ENCODE results near the gene EPOP. TPM values are rescaled to one million over a fixed set of nuclear protein-coding genes. Genes with fewer than 3 reads are reported as not detected.

Gene EPOP
- total and polyA plus RNA-seq, 4 donors: 0.32 to 1.9 (median 1.1) TPM

GRCh38 chr17:38660097-38661025 is 14.4 kb downstream of the EPOP start (continued):
- no peak for TF ChIP-seq REST (IDR thresholded peaks at IDR 0.05)
- TF ChIP-seq JUND (IDR thresholded peaks at IDR 0.05): no peak
- no peak for TF ChIP-seq HNF4A (conservative IDR thresholded peaks at IDR 0.05)
- TF ChIP-seq SP1 (IDR thresholded peaks at IDR 0.05): no peak

GRCh38 chr17:38659415-38659814 is 15.3 kb downstream of the EPOP start:
- H3K4me1 ChIP-seq (ENCODE audit: control insufficient read depth in 4 of 4, insufficient read depth in 4 of 4, low read length in 3 of 4): no peaks in the 10 kb centered on the region
- H3K9ac ChIP-seq (ENCODE audit: low read depth in 1 of 2, low read length in 2 of 2): no peak overlapping the region
- no peak for DNase-seq (ENCODE audit: low spot score)
- H3K36me3 ChIP-seq (ENCODE audit: control insufficient read depth in 4 of 4, insufficient read depth in 3 of 4, low read depth in 1 of 4, low read length in 3 of 4): no peaks in the 10 kb centered on the region
- H3K27me3 ChIP-seq (ENCODE audit: control insufficient read depth in 4 of 4, insufficient read depth in 4 of 4, low read length in 3 of 4): no peaks in the 10 kb centered on the region
- no peaks in the 10 kb centered on the region for H3K9me3 ChIP-seq (ENCODE audit: control insufficient read depth in 4 of 4, low read length in 3 of 4)
- no peak overlapping the region for H3K27ac ChIP-seq (ENCODE audit: low read depth in 1 of 2, low read length in 2 of 2)
- 95% methylated on average over 7 of the region's 7 CpGs for WGBS
- TF ChIP-seq HNF4A (conservative IDR thresholded peaks at IDR 0.05): no peak
- no peak for TF ChIP-seq EGR1 (IDR thresholded peaks at IDR 0.05; ENCODE audit: low read depth in 2 of 2)
- TF ChIP-seq GABPA (IDR thresholded peaks at IDR 0.05 in 1 of 2, conservative IDR thresholded peaks at IDR 0.05 in 1 of 2): no peak
- TF ChIP-seq HNF4G (IDR thresholded peaks at IDR 0.05): no peak
- no peak for TF ChIP-seq ATF3 (IDR thresholded peaks at IDR 0.05)
- no peak for TF ChIP-seq YY1 (IDR thresholded peaks at IDR 0.05)
- no peak for TF ChIP-seq FOXA2 (IDR thresholded peaks at IDR 0.05)
- no peak for TF ChIP-seq CTCF (IDR thresholded peaks at IDR 0.05; ENCODE audit: low read depth, low read length, missing input control)
- TF ChIP-seq REST (IDR thresholded peaks at IDR 0.05): no peak
- no peak for TF ChIP-seq RAD21 (IDR thresholded peaks at IDR 0.05)
- TF ChIP-seq FOXA1 (IDR thresholded peaks at IDR 0.05): no peak
- TF ChIP-seq SP1 (IDR thresholded peaks at IDR 0.05): no peak
- no peak for TF ChIP-seq NR2F2 (IDR thresholded peaks at IDR 0.05)
- no peak overlapping the region for H3K4me3 ChIP-seq (ENCODE audit: low read depth in 1 of 3, low read length in 3 of 3)
